Esophagus squamous epithelium (tissue), 5 donors: ENCODE results near the gene TMC1. TPM values are rescaled to one million over a fixed set of nuclear protein-coding genes. Genes with fewer than 3 reads are reported as not detected.

Experiments
- DNase-seq: peaks from one replicate; lab custom pipeline; 2025; lab: John Stamatoyannopoulos, UW
- H3K27ac ChIP-seq, 4 donors: fragments of 200-600 bp; sonication (generic); one replicate each; pipeline ENCODE4 v1.5.1; 2016 to 2019; ENCODE audit warnings: mild to moderate bottlenecking in 1 of 4
- H3K27me3 ChIP-seq, 4 donors: fragments of 200-600 bp; sonication (generic); 1 replicate in 3 of 4; 2 replicates in 1 of 4; pipeline versions ENCODE4 v1.5.1 to v1.6.0; 2017 to 2021; ENCODE audit warnings: antibody characterized with exemption in 1 of 4
- H3K36me3 ChIP-seq, 3 donors: fragments of 200-600 bp; sonication (generic); one replicate each; pipeline ENCODE4 v1.5.1; 2016 to 2019
- H3K4me1 ChIP-seq, 3 donors: fragments of 200-600 bp; sonication (generic); one replicate each; pipeline ENCODE4 v1.5.1; 2017 to 2019
- H3K4me3 ChIP-seq, 4 donors: fragments of 200-600 bp; sonication (generic); 1 replicate in 3 of 4; 2 replicates in 1 of 4; pipeline ENCODE4 v1.5.1; 2016 to 2019; ENCODE audit warnings: mild to moderate bottlenecking in 2 of 4, moderate library complexity in 1 of 4
- H3K9me3 ChIP-seq, 3 donors: fragments of 200-600 bp; sonication (generic); one replicate each; pipeline ENCODE4 v1.5.1; 2016 to 2019
- CTCF ChIP-seq, 6 experiments: fragments of 450-650 bp in 4 of 6; fragments of 200-600 bp in 2 of 6; sonication (generic) in 2 of 6; IDR thresholded peaks; one replicate each; pipeline ENCODE4 v1.5.1; 2016 to 2019; ENCODE audit warnings: antibody characterized with exemption in 6 of 6, mild to moderate bottlenecking in 4 of 6, moderate library complexity in 4 of 6
- POLR2A ChIP-seq, 4 donors: fragments of 450-650 bp; IDR thresholded peaks; one replicate each; pipeline ENCODE4 v1.6.1; 2017; ENCODE audit warnings: antibody characterized with exemption in 4 of 4, mild to moderate bottlenecking in 4 of 4, moderate library complexity in 3 of 4
- WGBS, 2 donors: methylation state at CpG; one replicate each; pipeline ENCODE4 v1.1.5; 2018; 5-methylcytosine and 5-hydroxymethylcytosine counted together
- intact Hi-C: fragments of 100-400 bp; cut with DNase I; formaldehyde crosslinking; loops from one replicate; pipeline ENCODE4 v1.15.0; 2022
- total RNA-seq, 4 donors: library from RNA; depleted of rRNA; stranded (reverse); fragments of >200 nt; gene quantifications; one replicate each; pipeline ENCODE4 v1.1.0, GENCODE V29; 2016
- donor health status: DM: yes; HTN: yes; CAD: no.

Gene TMC1
- total RNA-seq, 4 donors from 2014 or later = 1.1 to 3.1 (median 1.5) TPM; not detected in 1

GRCh38 chr9:72650206-72650605 is 128.8 kb downstream of the TMC1 start:
- Histone ChIP-seq H3K9me3 (no peaks in the 10 kb centered on the region), H3K4me3 (no peak overlapping the region), H3K36me3 (no peaks in the 10 kb centered on the region), H3K4me1 (peaks cover 0 to 15% (median 0%) of the 10 kb centered on the region in 3 donors), H3K27ac (no peak overlapping the region), H3K27me3 (no peaks in the 10 kb centered on the region)
- 74 to 86% methylated on average over 2 of the region's 2 CpGs for WGBS, 2 donors
- DNase-seq = no peak
- TF ChIP-seq POLR2A (IDR thresholded peaks at IDR 0.05) (no peak), CTCF (IDR thresholded peaks at IDR 0.05) (no peak)
- intact Hi-C loops = no loop called here

DNA sequence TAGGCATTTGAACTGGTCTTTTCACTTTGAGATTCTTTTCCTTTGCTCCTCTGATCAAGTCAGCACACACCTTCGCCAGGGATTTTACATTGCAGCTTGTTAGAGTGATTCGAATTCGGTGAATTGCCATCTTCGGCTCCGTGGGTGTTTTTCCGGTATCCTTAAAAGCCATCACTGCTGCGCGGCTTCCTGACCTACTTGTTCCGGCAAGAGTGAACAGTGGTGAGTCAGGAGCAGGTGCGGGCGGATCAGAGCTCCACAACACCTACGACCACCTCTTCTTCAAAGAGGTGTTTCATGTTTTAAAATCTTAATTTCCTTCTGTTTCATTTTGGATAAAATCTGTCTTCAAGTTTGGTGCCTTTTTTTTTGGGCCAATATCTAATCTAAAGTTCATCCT is 134.6 kb downstream of the TMC1 start:
- no peaks in the 10 kb centered on the region for H3K36me3 ChIP-seq
- TF ChIP-seq CTCF (IDR thresholded peaks at IDR 0.05) (no peak), POLR2A (IDR thresholded peaks at IDR 0.05) (no peak)
- H3K27ac ChIP-seq = no peak overlapping the region
- intact Hi-C loops = no loop called here
- no peaks in the 10 kb centered on the region for H3K4me1 ChIP-seq
- WGBS, 2 donors = 68 to 75% methylated on average over 12 of the region's 12 CpGs
- DNase-seq = no peak
- H3K9me3 ChIP-seq = no peaks in the 10 kb centered on the region
- H3K4me3 ChIP-seq = no peak overlapping the region
- H3K27me3 ChIP-seq = no peaks in the 10 kb centered on the region

GRCh38 chr9:72657023-72657422 is 135.6 kb downstream of the TMC1 start:
- Histone ChIP-seq H3K27me3 (no peaks in the 10 kb centered on the region), H3K27ac (no peak overlapping the region), H3K9me3 (no peaks in the 10 kb centered on the region), H3K4me3 (no peak overlapping the region), H3K36me3 (no peaks in the 10 kb centered on the region), H3K4me1 (no peaks in the 10 kb centered on the region)
- intact Hi-C loops = no loop called here
- 54 to 84% methylated on average over 2 of the region's 2 CpGs for WGBS, 2 donors
- no peak for TF ChIP-seq POLR2A (IDR thresholded peaks at IDR 0.05)
- no peak for TF ChIP-seq CTCF (IDR thresholded peaks at IDR 0.05)
- no peak for DNase-seq

DNA sequence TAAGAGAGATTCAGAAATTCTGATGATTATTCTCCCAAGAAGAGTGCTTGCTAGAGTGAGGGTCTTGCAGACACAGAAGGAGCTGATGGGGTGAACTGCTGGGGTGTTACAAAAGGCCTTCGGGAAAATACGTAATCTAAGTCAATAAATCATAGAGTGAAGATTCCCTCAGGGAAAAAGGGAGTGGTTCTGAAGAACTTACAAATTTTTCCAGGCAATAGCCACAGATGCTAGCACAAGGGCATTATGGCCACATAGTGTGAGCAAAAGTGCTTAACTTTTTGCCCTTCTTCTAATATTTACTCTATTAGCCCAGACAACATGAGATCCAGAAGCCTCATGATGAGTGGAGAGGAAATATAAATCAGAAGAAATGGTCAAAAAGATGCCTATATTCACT is 137.3 kb downstream of the TMC1 start:
- H3K4me3 ChIP-seq = no peak overlapping the region
- no peaks in the 10 kb centered on the region for H3K27me3 ChIP-seq
- H3K4me1 ChIP-seq = no peaks in the 10 kb centered on the region
- H3K9me3 ChIP-seq = no peaks in the 10 kb centered on the region
- intact Hi-C loops = no loop called here
- no peak for DNase-seq
- TF ChIP-seq CTCF (IDR thresholded peaks at IDR 0.05) = no peak
- WGBS, 2 donors = 56 to 90% methylated on average over 2 of the region's 2 CpGs
- H3K27ac ChIP-seq = no peak overlapping the region
- H3K36me3 ChIP-seq = no peaks in the 10 kb centered on the region

GRCh38 chr9:72661401-72662135 is 140.2 kb downstream of the TMC1 start:
- no peak for TF ChIP-seq POLR2A (IDR thresholded peaks at IDR 0.05)
- no peak for TF ChIP-seq CTCF (IDR thresholded peaks at IDR 0.05)
- Histone ChIP-seq H3K9me3 (no peaks in the 10 kb centered on the region), H3K27me3 (no peaks in the 10 kb centered on the region), H3K4me1 (no peaks in the 10 kb centered on the region), H3K27ac (no peak overlapping the region), H3K4me3 (no peak overlapping the region), H3K36me3 (no peaks in the 10 kb centered on the region)
- DNase-seq = no peak
- intact Hi-C loops = no loop called here
- 71 to 81% methylated on average over 2 of the region's 2 CpGs for WGBS, 2 donors
